Measurements from ENCODE around the gene FAM120B.

FAM120B gene

GRCh38 chr6:170360476-170360875 lies 53.9 kb downstream of the FAM120B start:
- no peaks in the 10 kb centered on the region for H4K20me1 ChIP-seq (ENCODE audit: insufficient read depth, low read length)
- no peak overlapping the region for H3K27ac ChIP-seq (ENCODE audit: low read depth, low read length, poor library complexity, severe bottlenecking)
- H3K36me3 ChIP-seq (ENCODE audit: insufficient read depth, low read length), result peaks cover 21% of the 10 kb centered on the region; the same call in 1 of the 2 replicates
- no peak overlapping the region for H3K4me2 ChIP-seq (ENCODE audit: low read length)
- no peak overlapping the region for H2AFZ ChIP-seq (ENCODE audit: low read length)
- TF ChIP-seq EZH2 (IDR thresholded peaks at IDR 0.05; ENCODE audit: borderline replicate concordance, low read length), result no peak
- TF ChIP-seq CTCF (IDR thresholded peaks at IDR 0.05; ENCODE audit: low read length), result no peak
- no peak overlapping the region for H3K4me3 ChIP-seq (ENCODE audit: low read depth, low read length, poor library complexity, severe bottlenecking)
- H3K4me1 ChIP-seq (ENCODE audit: insufficient read depth, low read length, severe bottlenecking), result no peaks in the 10 kb centered on the region
- H3K9ac ChIP-seq (ENCODE audit: low read length), result no peak overlapping the region
- no peaks in the 10 kb centered on the region for H3K9me3 ChIP-seq (ENCODE audit: low read length)
- no peaks in the 10 kb centered on the region for H3K79me2 ChIP-seq (ENCODE audit: insufficient read depth, low read length)
- H3K27me3 ChIP-seq (ENCODE audit: insufficient read depth, low read length), result no peaks in the 10 kb centered on the region
- no peaks in the 10 kb centered on the region for H3F3A ChIP-seq (ENCODE audit: insufficient read depth, low read length)
- no peaks in the 10 kb centered on the region for H3K9me2 ChIP-seq (ENCODE audit: low read depth, low read length)

- H3K9ac ChIP-seq (ENCODE audit: low read length), result no peak overlapping the region
- TF ChIP-seq CTCF (IDR thresholded peaks at IDR 0.05; ENCODE audit: low read length) (no peak), EZH2 (IDR thresholded peaks at IDR 0.05; ENCODE audit: borderline replicate concordance, low read length) (no peak)
- H4K20me1 ChIP-seq (ENCODE audit: insufficient read depth, low read length), result no peaks in the 10 kb centered on the region
- H3F3A ChIP-seq (ENCODE audit: insufficient read depth, low read length), result no peaks in the 10 kb centered on the region
- no peaks in the 10 kb centered on the region for H3K9me2 ChIP-seq (ENCODE audit: low read depth, low read length)
- no peaks in the 10 kb centered on the region for H3K79me2 ChIP-seq (ENCODE audit: insufficient read depth, low read length)
- H3K27ac ChIP-seq (ENCODE audit: low read depth, low read length, poor library complexity, severe bottlenecking), result no peak overlapping the region
- no peaks in the 10 kb centered on the region for H3K4me1 ChIP-seq (ENCODE audit: insufficient read depth, low read length, severe bottlenecking)
- no peak overlapping the region for H2AFZ ChIP-seq (ENCODE audit: low read length)
- H3K9me3 ChIP-seq (ENCODE audit: low read length), result no peaks in the 10 kb centered on the region
- no peaks in the 10 kb centered on the region for H3K27me3 ChIP-seq (ENCODE audit: insufficient read depth, low read length)
- no peak overlapping the region for H3K4me3 ChIP-seq (ENCODE audit: low read depth, low read length, poor library complexity, severe bottlenecking)
- H3K36me3 ChIP-seq (ENCODE audit: insufficient read depth, low read length), result peaks cover 21% of the 10 kb centered on the region; the same call in 1 of the 2 replicates
- no peak overlapping the region for H3K4me2 ChIP-seq (ENCODE audit: low read length)
Measured at GRCh38 chr6:170361335-170361734, 54.8 kb downstream of the FAM120B start.

- H3K79me2 ChIP-seq (ENCODE audit: insufficient read depth, low read length), result no peaks in the 10 kb centered on the region
- no peak overlapping the region for H3K4me2 ChIP-seq (ENCODE audit: low read length)
- H3K27me3 ChIP-seq (ENCODE audit: insufficient read depth, low read length), result no peaks in the 10 kb centered on the region
- H3K4me3 ChIP-seq (ENCODE audit: low read depth, low read length, poor library complexity, severe bottlenecking), result no peak overlapping the region
- H3K27ac ChIP-seq (ENCODE audit: low read depth, low read length, poor library complexity, severe bottlenecking), result no peak overlapping the region
- no peak overlapping the region for H3K9ac ChIP-seq (ENCODE audit: low read length)
- H2AFZ ChIP-seq (ENCODE audit: low read length), result no peak overlapping the region
- H3K9me3 ChIP-seq (ENCODE audit: low read length), result no peaks in the 10 kb centered on the region
- no peaks in the 10 kb centered on the region for H3K4me1 ChIP-seq (ENCODE audit: insufficient read depth, low read length, severe bottlenecking)
- no peaks in the 10 kb centered on the region for H4K20me1 ChIP-seq (ENCODE audit: insufficient read depth, low read length)
- no peak for TF ChIP-seq CTCF (IDR thresholded peaks at IDR 0.05; ENCODE audit: low read length)
- TF ChIP-seq EZH2 (IDR thresholded peaks at IDR 0.05; ENCODE audit: borderline replicate concordance, low read length), result no peak
- no peaks in the 10 kb centered on the region for H3F3A ChIP-seq (ENCODE audit: insufficient read depth, low read length)
- H3K36me3 ChIP-seq (ENCODE audit: insufficient read depth, low read length), result peaks cover 24% of the 10 kb centered on the region; the same call in 1 of the 2 replicates
- H3K9me2 ChIP-seq (ENCODE audit: low read depth, low read length), result no peaks in the 10 kb centered on the region
Measured at GRCh38 chr6:170362121-170362520, 55.6 kb downstream of the FAM120B start.
